WTC11 (cell line): Measurements from ENCODE around the gene UBE2M.

Experiments
- AFF4 ChIP-seq: sonication (generic); formaldehyde crosslinking; IDR thresholded peaks from 2 replicates; pipeline ENCODE4 v1.8.1; 2023; ENCODE audit warnings: mild to moderate bottlenecking, missing genetic modification reagents, borderline replicate concordance
- CTCF ChIP-seq: fragments of 200-600 bp; IDR thresholded peaks from 2 replicates; pipeline ENCODE4 v1.8.0; 2022; ENCODE audit warnings: antibody characterized with exemption
- IRF2 ChIP-seq: sonication (generic); formaldehyde crosslinking; IDR thresholded peaks from 2 replicates; pipeline ENCODE4 v1.8.0; 2022; ENCODE audit warnings: low read depth, missing genetic modification reagents, borderline replicate concordance
- PRDM15 ChIP-seq: sonication (generic); formaldehyde crosslinking; IDR thresholded peaks from 2 replicates; pipeline ENCODE4 v1.8.0; 2022; ENCODE audit warnings: missing genetic modification reagents
- STAT6 ChIP-seq: sonication (generic); formaldehyde crosslinking; conservative IDR thresholded peaks from 2 replicates; pipeline ENCODE4 v1.8.1; 2023; ENCODE audit warnings: mild to moderate bottlenecking, low read depth, missing genetic modification reagents, moderate library complexity
- ZNF138 ChIP-seq: sonication (generic); formaldehyde crosslinking; conservative IDR thresholded peaks from 2 replicates; pipeline ENCODE4 v1.8.1; 2022; ENCODE audit warnings: mild to moderate bottlenecking, moderate library complexity, missing genetic modification reagents
- TF ChIP-seq, protein P1 (sequence below): sonication (generic); formaldehyde crosslinking; IDR thresholded peaks from 2 replicates; pipeline ENCODE4 v1.8.1; 2023; ENCODE audit warnings: mild to moderate bottlenecking, missing genetic modification reagents, moderate library complexity
- TF ChIP-seq, protein P2 (sequence below): sonication (generic); formaldehyde crosslinking; IDR thresholded peaks from 2 replicates; pipeline ENCODE4 v1.8.1; 2022; ENCODE audit warnings: mild to moderate bottlenecking, moderate library complexity, missing genetic modification reagents

GRCh38 chr19:58538257-58539168 lies 19.9 kb downstream of the UBE2M start:
- TF ChIP-seq AFF4 (CRISPR knock-in tag) = peak; percentile 83; the same call in 1 of the 2 replicates
- TF ChIP-seq, protein P1, sequence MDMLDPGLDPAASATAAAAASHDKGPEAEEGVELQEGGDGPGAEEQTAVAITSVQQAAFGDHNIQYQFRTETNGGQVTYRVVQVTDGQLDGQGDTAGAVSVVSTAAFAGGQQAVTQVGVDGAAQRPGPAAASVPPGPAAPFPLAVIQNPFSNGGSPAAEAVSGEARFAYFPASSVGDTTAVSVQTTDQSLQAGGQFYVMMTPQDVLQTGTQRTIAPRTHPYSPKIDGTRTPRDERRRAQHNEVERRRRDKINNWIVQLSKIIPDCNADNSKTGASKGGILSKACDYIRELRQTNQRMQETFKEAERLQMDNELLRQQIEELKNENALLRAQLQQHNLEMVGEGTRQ = peak; percentile 64
- no peak for TF ChIP-seq CTCF
- TF ChIP-seq, protein P2, sequence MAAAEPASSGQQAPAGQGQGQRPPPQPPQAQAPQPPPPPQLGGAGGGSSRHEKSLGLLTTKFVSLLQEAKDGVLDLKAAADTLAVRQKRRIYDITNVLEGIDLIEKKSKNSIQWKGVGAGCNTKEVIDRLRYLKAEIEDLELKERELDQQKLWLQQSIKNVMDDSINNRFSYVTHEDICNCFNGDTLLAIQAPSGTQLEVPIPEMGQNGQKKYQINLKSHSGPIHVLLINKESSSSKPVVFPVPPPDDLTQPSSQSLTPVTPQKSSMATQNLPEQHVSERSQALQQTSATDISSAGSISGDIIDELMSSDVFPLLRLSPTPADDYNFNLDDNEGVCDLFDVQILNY (CRISPR knock-in tag) = peak; percentile 85
- TF ChIP-seq IRF2 (CRISPR knock-in tag) = no peak
- TF ChIP-seq PRDM15 (CRISPR knock-in tag) = 0 out of 2 replicates have a peak, but pooled peaks have one; percentile 38
- no peak for TF ChIP-seq STAT6 (CRISPR knock-in tag)
- no peak; the same call in 1 of the 2 replicates for TF ChIP-seq ZNF138
